HepG2 (cell line): ENCODE measurements around the gene LGR6. TPM values are rescaled to one million over a fixed set of nuclear protein-coding genes. Genes with fewer than 3 reads are reported as not detected.

Source experiments
- ATAC-seq: fragments of 200-7000 bp; cut with Tn5 transposase; 3 replicates; pipeline ENCODE4 v1.9.1; 2020; ENCODE audit warnings: mild to moderate bottlenecking, moderate library complexity
- BruUV-seq: library from RNA; stranded (reverse); fragments of 400-500 nt; replicated peaks from 2 replicates; lab custom pipeline; 2021; lab: Mats Ljungman, UMichigan
- CTCF ChIA-PET: fragments of 300-600 bp; formaldehyde crosslinking; extraction: SDS; loops from one replicate; lab custom pipeline; 2021; ENCODE audit warnings: low total read pairs, inconsistent platforms, low intra/inter-chr PET ratio; lab: Yijun Ruan, JAX
- POLR2A ChIA-PET: fragments of 350-600 bp; sonication (Branson Sonifier 250); formaldehyde crosslinking; loops from one replicate; lab custom pipeline; 2020; ENCODE audit warnings: antibody characterized with exemption, inconsistent platforms; lab: Yijun Ruan, JAX
- DNase-seq: peaks from one replicate; pipeline ENCODE4 v3.0.0-alpha.2; 2015; ENCODE audit warnings: low spot score
- FAIRE-seq: peaks from 3 replicates; lab custom pipeline; 2011; peaks lifted over from hg19 to GRCh38; lab: Jason Lieb, UNC
- H2AFZ ChIP-seq: one replicate; pipeline ENCODE4 v1.6.1; 2011; ENCODE audit warnings: low read length, inconsistent platforms
- H3K27ac ChIP-seq: fragments of 300-600 bp; 3 replicates; pipeline ENCODE4 v1.8.0; 2011; ENCODE audit warnings: mixed run types, mild to moderate bottlenecking, mixed read lengths, low read length, inconsistent platforms; ENCODE audit not compliant: insufficient read depth; ENCODE audit errors: extremely low read length
- H3K27me3 ChIP-seq, 2 experiments: fragments of 200-600 bp in 1 of 2; 2 replicates in 1 of 2; 3 replicates in 1 of 2; pipeline versions ENCODE4 v1.6.0 to v1.8.0; 2011; ENCODE audit warnings: low read length in 2 of 2, mild to moderate bottlenecking in 2 of 2, moderate library complexity in 2 of 2, inconsistent platforms in 1 of 2; ENCODE audit not compliant: insufficient read depth in 2 of 2, control insufficient read depth in 1 of 2
- H3K36me3 ChIP-seq, 2 experiments: fragments of 200-600 bp in 1 of 2; replicated peaks in 1 of 2; 2 replicates in 1 of 2; 3 replicates in 1 of 2; pipeline versions ENCODE4 v1.5.1 to v1.8.0; 2011; ENCODE audit warnings: low read length in 2 of 2, inconsistent platforms in 1 of 2; ENCODE audit not compliant: insufficient read depth in 2 of 2, control insufficient read depth in 1 of 2
- H3K4me1 ChIP-seq: 2 replicates; pipeline ENCODE4 v1.5.1; 2012; ENCODE audit warnings: low read length, inconsistent platforms; ENCODE audit not compliant: insufficient read depth
- H3K4me2 ChIP-seq: 2 replicates; pipeline ENCODE4 v1.6.0; 2011; ENCODE audit warnings: low read depth, low read length, inconsistent platforms
- H3K4me3 ChIP-seq, 3 experiments: fragments of 200-600 bp in 1 of 3; sonication (generic), shearing (Covaris generic) in 1 of 3; replicated peaks in 1 of 3; 2 replicates each; pipeline ENCODE4 v1.5.1; 2011 to 2016; ENCODE audit warnings: low read length in 3 of 3, inconsistent platforms in 2 of 3, low read depth in 2 of 3, mild to moderate bottlenecking in 2 of 3, control low read depth in 1 of 3, mixed read lengths in 1 of 3; ENCODE audit not compliant: insufficient read depth in 1 of 3
- H3K79me2 ChIP-seq: one replicate; pipeline ENCODE4 v1.6.1; 2011; ENCODE audit warnings: low read length, inconsistent platforms; ENCODE audit not compliant: insufficient read depth
- H3K9ac ChIP-seq: 2 replicates; pipeline ENCODE4 v1.6.0; 2011; ENCODE audit warnings: mild to moderate bottlenecking, low read depth, low read length, inconsistent platforms; ENCODE audit not compliant: insufficient read depth
- H3K9me3 ChIP-seq: 2 replicates; pipeline ENCODE4 v1.5.1; 2012; ENCODE audit warnings: mild to moderate bottlenecking, low read length
- H4K20me1 ChIP-seq: 2 replicates; pipeline ENCODE4 v1.6.0; 2011; ENCODE audit warnings: inconsistent platforms, mild to moderate bottlenecking, low read length, moderate library complexity; ENCODE audit not compliant: insufficient read depth
- GLMP ChIP-seq: sonication (generic); formaldehyde crosslinking; IDR thresholded peaks from 2 replicates; pipeline ENCODE4 v1.9.0; 2021; ENCODE audit warnings: missing genetic modification reagents, mild to moderate bottlenecking, borderline replicate concordance
- SMC3 ChIP-seq: IDR thresholded peaks from 2 replicates; pipeline ENCODE4 v1.6.1; 2011; ENCODE audit warnings: low read length, improper control_type of control experiment
- ZNF7 ChIP-seq: IDR thresholded peaks from 2 replicates; pipeline ENCODE4 v1.6.1; 2016; ENCODE audit warnings: missing biosample characterization, missing genetic modification reagents
- WGBS: methylation state at CpG from one replicate; pipeline ENCODE4 v1.1.6; 2017; ENCODE audit warnings: low lambda C conversion rate; 5-methylcytosine and 5-hydroxymethylcytosine counted together
- in situ Hi-C: cut with HindIII; loops from 2 replicates; pipeline ENCODE4 v1.10.0; 2017; ENCODE audit warnings: low pct_unique_long_range_greater_than_20kb; ENCODE audit not compliant: extremely low pct_ligation_motif_present
- intact Hi-C: fragments of 100-400 bp; cut with micrococcal nuclease; formaldehyde crosslinking; loops from one replicate; pipeline ENCODE4 v1.10.0; 2022; ENCODE audit not compliant: unreplicated experiment
- polyA plus RNA-seq, 8 experiments: library from polyadenylated mRNA; depleted of rRNA in 3 of 8; stranded (reverse) in 7 of 8; unstranded in 1 of 8; fragments of >200 nt; fragmentation: Illumina TruSeq in 4 of 8; extraction: Trizol in 4 of 8; gene quantifications; 2 replicates each; pipeline versions ENCODE4 v1.2.1 to v1.2.3, GENCODE V29; 2011 to 2016; ENCODE audit warnings: low read depth in 4 of 8, missing spikeins in 1 of 8, mixed read lengths in 1 of 8; ENCODE audit not compliant: insufficient read depth in 1 of 8
- total RNA-seq, 5 experiments: library from RNA; depleted of rRNA; stranded (reverse); fragments of >200 nt; fragmentation: Illumina TruSeq; extraction: Trizol; gene quantifications; 2 replicates each; pipeline ENCODE4 v1.2.3, GENCODE V29; 2016; ENCODE audit warnings: low read depth in 1 of 5

LGR6 gene
- total and polyA plus RNA-seq, 2 of the 13 experiments (the other 11 are each of a cell fraction or from before 2014, with no cell fraction given), result 0.07 TPM; not detected in 1

- no peak for TF ChIP-seq GLMP (CRISPR knock-in tag)
Measured at GRCh38 chr1:202187041-202187671, 6.4 kb upstream of the LGR6 start (continued).

- POLR2A ChIA-PET, result no interaction called here
- no peaks in the 10 kb centered on the region for H3K9me3 ChIP-seq
- H3K79me2 ChIP-seq, result no peaks in the 10 kb centered on the region
- no peaks in the 10 kb centered on the region for H3K36me3 ChIP-seq
- H3K4me3 ChIP-seq, result peak overlapping the region in 1 of 3 experiments; percentile 37; a peak in 1 of 6 replicates
- peak overlapping the region; percentile 79; the same call in 1 of the 2 replicates for H3K4me2 ChIP-seq
- in situ Hi-C loops, result loop anchor here (5.0 kb wide), 1 partner anchor 129 kb away; no protein-coding TSS in a partner anchor
- TF ChIP-seq SMC3, result no peak
- TF ChIP-seq ZNF7 (CRISPR knock-in tag), result no peak
- TF ChIP-seq, all 625 proteins: peak for 0
- 0 out of 2 replicates have a peak, but pooled peaks cover 3% of the 10 kb centered on the region for H4K20me1 ChIP-seq
- H2AFZ ChIP-seq, result no peak overlapping the region
- peaks cover 0 to 2% of the 10 kb centered on the region in 2 experiments; a peak in 3 of 5 replicates for H3K27me3 ChIP-seq
- no TSS peak for BruUV-seq
- DNase-seq (no peak), FAIRE-seq (no peak), ATAC-seq (no peak)
- H3K4me1 ChIP-seq, result peaks cover 43% of the 10 kb centered on the region
- H3K27ac ChIP-seq, result no peak overlapping the region
- no peak overlapping the region for H3K9ac ChIP-seq
- WGBS, result 24% methylated on average over 4 of the region's 8 CpGs
- intact Hi-C loops, result loop anchor here (2.0 kb wide), 1 partner anchor 531 kb away; no protein-coding TSS in a partner anchor
- CTCF ChIA-PET, result no interaction called here
Measured at GRCh38 chr1:202187697-202188407, 5.7 kb upstream of the LGR6 start.
